WTC11 (cell line): Measurements from ENCODE around the gene YBEY. TPM values are rescaled to one million over a fixed set of nuclear protein-coding genes. Genes with fewer than 3 reads are reported as not detected.

Source experiments
- ATAC-seq: fragments of 200-7000 bp; cut with Tn5 transposase; 2 replicates; pipeline ENCODE4 v1.10.0; 2021; ENCODE audit warnings: mild to moderate bottlenecking, moderate library complexity
- CTCF ChIA-PET: fragments of 300-600 bp; sonication (Branson Sonifier 250); formaldehyde crosslinking; loops from one replicate; lab custom pipeline; 2021; ENCODE audit warnings: antibody characterized with exemption; lab: Charles Lee
- POLR2A ChIA-PET: fragments of 350-600 bp; sonication (Branson Sonifier 250); formaldehyde crosslinking; loops from one replicate; lab custom pipeline; 2021; ENCODE audit warnings: antibody characterized with exemption; lab: Charles Lee
- DNase-seq: peaks from one replicate; pipeline ENCODE4 v3.0.0; 2021; ENCODE audit warnings: low spot score
- H3K27ac Mint-ChIP-seq: 2 replicates; pipeline ENCODE4 v1.8.0; 2021; ENCODE audit warnings: mixed read lengths
- H3K27me3 Mint-ChIP-seq: 2 replicates; pipeline ENCODE4 v1.8.0; 2021; ENCODE audit warnings: low read depth, mild to moderate bottlenecking, moderate library complexity, mixed read lengths
- H3K36me3 Mint-ChIP-seq: 2 replicates; pipeline ENCODE4 v1.8.0; 2021; ENCODE audit warnings: mixed read lengths
- H3K4me1 Mint-ChIP-seq: 2 replicates; pipeline ENCODE4 v1.8.0; 2022; ENCODE audit warnings: mixed read lengths
- H3K4me3 Mint-ChIP-seq: 2 replicates; pipeline ENCODE4 v1.8.0; 2021; ENCODE audit warnings: mild to moderate bottlenecking, moderate library complexity, mixed read lengths
- H3K9me3 Mint-ChIP-seq: 2 replicates; pipeline ENCODE4 v1.8.0; 2021; ENCODE audit warnings: mixed read lengths
- ATF2 ChIP-seq: sonication (generic); formaldehyde crosslinking; IDR thresholded peaks from 2 replicates; pipeline ENCODE4 v1.8.1; 2022; ENCODE audit warnings: low read depth, missing genetic modification reagents, borderline replicate concordance
- EMX1 ChIP-seq: fragments of 250-450 bp; sonication (Bioruptor Pico); IDR thresholded peaks from 2 replicates; pipeline ENCODE4 v1.8.0; 2021; ENCODE audit warnings: mild to moderate bottlenecking
- ERG ChIP-seq: fragments of 250-450 bp; sonication (Bioruptor Pico); IDR thresholded peaks from 2 replicates; pipeline ENCODE4 v1.8.0; 2021; ENCODE audit warnings: mild to moderate bottlenecking
- ESRRA ChIP-seq: sonication (generic); formaldehyde crosslinking; IDR thresholded peaks from 2 replicates; pipeline ENCODE4 v1.8.1; 2022; ENCODE audit warnings: mild to moderate bottlenecking, missing genetic modification reagents, borderline replicate concordance
- GABPB1 ChIP-seq: sonication (generic); formaldehyde crosslinking; IDR thresholded peaks from 2 replicates; pipeline ENCODE4 v1.8.1; 2023; ENCODE audit warnings: mild to moderate bottlenecking, missing genetic modification reagents
- HMGA2 ChIP-seq: fragments of 250-450 bp; sonication (Bioruptor Pico); IDR thresholded peaks from 2 replicates; pipeline ENCODE4 v1.4.0; 2021; ENCODE audit warnings: mild to moderate bottlenecking, moderate library complexity
- HMGXB4 ChIP-seq: sonication (generic); formaldehyde crosslinking; IDR thresholded peaks from 2 replicates; pipeline ENCODE4 v1.8.1; 2023; ENCODE audit warnings: mild to moderate bottlenecking, moderate library complexity, missing genetic modification reagents
- IRF1 ChIP-seq: sonication (generic); formaldehyde crosslinking; IDR thresholded peaks from 2 replicates; pipeline ENCODE4 v1.8.0; 2023; ENCODE audit warnings: missing genetic modification reagents
- JUN ChIP-seq: sonication (generic); formaldehyde crosslinking; IDR thresholded peaks from 2 replicates; pipeline ENCODE4 v1.8.0; 2023; ENCODE audit warnings: mild to moderate bottlenecking, missing genetic modification reagents
- MLX ChIP-seq: sonication (generic); formaldehyde crosslinking; IDR thresholded peaks from 2 replicates; pipeline ENCODE4 v1.8.1; 2023; ENCODE audit warnings: mild to moderate bottlenecking, missing genetic modification reagents, moderate library complexity
- NFATC4 ChIP-seq: fragments of 250-450 bp; sonication (Bioruptor Pico); IDR thresholded peaks from 2 replicates; pipeline ENCODE4 v1.9.0; 2021; ENCODE audit warnings: mild to moderate bottlenecking
- NFE2L1 ChIP-seq: sonication (generic); formaldehyde crosslinking; IDR thresholded peaks from 2 replicates; pipeline ENCODE4 v1.8.1; 2023; ENCODE audit warnings: missing genetic modification reagents
- NR2C2 ChIP-seq: sonication (generic); formaldehyde crosslinking; IDR thresholded peaks from 2 replicates; pipeline ENCODE4 v1.8.0; 2022; ENCODE audit warnings: mild to moderate bottlenecking, missing genetic modification reagents
- RELA ChIP-seq: sonication (generic); formaldehyde crosslinking; IDR thresholded peaks from 2 replicates; pipeline ENCODE4 v1.8.1; 2022; ENCODE audit warnings: missing genetic modification reagents, mild to moderate bottlenecking, borderline replicate concordance
- SP1 ChIP-seq: sonication (generic); formaldehyde crosslinking; conservative IDR thresholded peaks from 2 replicates; pipeline ENCODE4 v1.8.1; 2022; ENCODE audit warnings: missing genetic modification reagents
- ZBTB43 ChIP-seq: sonication (generic); formaldehyde crosslinking; IDR thresholded peaks from 2 replicates; pipeline ENCODE4 v1.8.1; 2023; ENCODE audit warnings: mild to moderate bottlenecking, missing genetic modification reagents
- ZNF219 ChIP-seq: sonication (generic); formaldehyde crosslinking; IDR thresholded peaks from 2 replicates; pipeline ENCODE4 v1.8.0; 2023; ENCODE audit warnings: missing genetic modification reagents, mild to moderate bottlenecking, borderline replicate concordance
- ZNF281 ChIP-seq: sonication (generic); formaldehyde crosslinking; IDR thresholded peaks from 2 replicates; pipeline ENCODE4 v1.8.0; 2023; ENCODE audit warnings: mild to moderate bottlenecking, missing genetic modification reagents
- total RNA-seq: library from RNA; stranded (reverse); gene quantifications from 3 replicates; pipeline ENCODE4 v1.2.3, GENCODE V29; 2021
- TF ChIP-seq, protein P1 (sequence below): sonication (generic); formaldehyde crosslinking; IDR thresholded peaks from 2 replicates; pipeline ENCODE4 v1.8.1; 2022; ENCODE audit warnings: mild to moderate bottlenecking, moderate library complexity, missing genetic modification reagents
- TF ChIP-seq, protein P2 (sequence below): sonication (generic); formaldehyde crosslinking; IDR thresholded peaks from 2 replicates; pipeline ENCODE4 v1.8.1; 2023; ENCODE audit warnings: mild to moderate bottlenecking, missing genetic modification reagents, moderate library complexity

Gene YBEY
- total RNA-seq, 1 experiment from 2014 or later = 27.4 TPM

GRCh38 chr21:46304955-46305354, 18.8 kb downstream of the YBEY start (continued):
- TF ChIP-seq, protein P1, sequence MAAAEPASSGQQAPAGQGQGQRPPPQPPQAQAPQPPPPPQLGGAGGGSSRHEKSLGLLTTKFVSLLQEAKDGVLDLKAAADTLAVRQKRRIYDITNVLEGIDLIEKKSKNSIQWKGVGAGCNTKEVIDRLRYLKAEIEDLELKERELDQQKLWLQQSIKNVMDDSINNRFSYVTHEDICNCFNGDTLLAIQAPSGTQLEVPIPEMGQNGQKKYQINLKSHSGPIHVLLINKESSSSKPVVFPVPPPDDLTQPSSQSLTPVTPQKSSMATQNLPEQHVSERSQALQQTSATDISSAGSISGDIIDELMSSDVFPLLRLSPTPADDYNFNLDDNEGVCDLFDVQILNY = no peak

DNA sequence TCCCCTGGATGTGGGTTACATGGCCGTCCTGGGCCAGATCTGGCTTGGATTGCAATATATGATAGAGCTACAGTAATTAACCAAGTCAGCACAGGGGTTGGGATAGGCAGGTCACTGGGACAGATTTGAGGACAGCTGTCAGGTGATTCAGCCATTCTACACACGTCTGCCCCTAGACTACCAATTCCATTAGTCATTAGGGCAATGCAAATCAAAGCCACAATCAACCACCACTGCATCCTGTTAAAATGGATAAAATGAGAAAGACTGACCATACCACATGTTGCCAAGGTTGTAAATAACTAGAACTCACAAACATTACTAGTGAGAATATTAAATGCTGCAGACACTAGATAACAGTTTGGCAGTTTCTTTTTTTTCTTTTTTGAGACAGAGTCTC, 21.5 kb downstream of the YBEY start:
- no peak for DNase-seq
- Mint-ChIP-seq H3K9me3 (no peaks in the 10 kb centered on the region), H3K36me3 (peaks cover 48% of the 10 kb centered on the region), H3K4me1 (no peaks in the 10 kb centered on the region), H3K4me3 (no peak overlapping the region), H3K27ac (no peak overlapping the region), H3K27me3 (no peaks in the 10 kb centered on the region)
- CTCF ChIA-PET = no interaction called here
- POLR2A ChIA-PET = no interaction called here
- TF ChIP-seq IRF1 (CRISPR knock-in tag) = no peak
- no peak for TF ChIP-seq JUN (CRISPR knock-in tag)
- no peak for TF ChIP-seq NFE2L1
- TF ChIP-seq HMGA2 (CRISPR knock-in tag) = no peak
- no peak for TF ChIP-seq GABPB1 (CRISPR knock-in tag)
- TF ChIP-seq RELA (CRISPR knock-in tag) = no peak
- no peak for TF ChIP-seq ZNF219 (CRISPR knock-in tag)
- TF ChIP-seq HMGXB4 = no peak
- TF ChIP-seq, protein P2, sequence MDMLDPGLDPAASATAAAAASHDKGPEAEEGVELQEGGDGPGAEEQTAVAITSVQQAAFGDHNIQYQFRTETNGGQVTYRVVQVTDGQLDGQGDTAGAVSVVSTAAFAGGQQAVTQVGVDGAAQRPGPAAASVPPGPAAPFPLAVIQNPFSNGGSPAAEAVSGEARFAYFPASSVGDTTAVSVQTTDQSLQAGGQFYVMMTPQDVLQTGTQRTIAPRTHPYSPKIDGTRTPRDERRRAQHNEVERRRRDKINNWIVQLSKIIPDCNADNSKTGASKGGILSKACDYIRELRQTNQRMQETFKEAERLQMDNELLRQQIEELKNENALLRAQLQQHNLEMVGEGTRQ = no peak
- no peak for TF ChIP-seq ATF2 (CRISPR knock-in tag)
- TF ChIP-seq ZBTB43 (CRISPR knock-in tag) = no peak
- no peak for TF ChIP-seq ERG (CRISPR knock-in tag)
- TF ChIP-seq ESRRA (CRISPR knock-in tag) = no peak
- no peak for TF ChIP-seq MLX (CRISPR knock-in tag)
- no peak for TF ChIP-seq ZNF281
- TF ChIP-seq NFATC4 (CRISPR knock-in tag) = no peak
- TF ChIP-seq SP1 (CRISPR knock-in tag) = no peak
- no peak for TF ChIP-seq EMX1 (CRISPR knock-in tag)
- TF ChIP-seq NR2C2 = no peak
- ATAC-seq = no peak
